Measurements from ENCODE around the gene NUAK1. TPM values are rescaled to one million over a fixed set of nuclear protein-coding genes. Genes with fewer than 3 reads are reported as not detected.

The NUAK1 gene
- total RNA-seq, 1 experiment from 2014 or later = 10.1 TPM

DNA sequence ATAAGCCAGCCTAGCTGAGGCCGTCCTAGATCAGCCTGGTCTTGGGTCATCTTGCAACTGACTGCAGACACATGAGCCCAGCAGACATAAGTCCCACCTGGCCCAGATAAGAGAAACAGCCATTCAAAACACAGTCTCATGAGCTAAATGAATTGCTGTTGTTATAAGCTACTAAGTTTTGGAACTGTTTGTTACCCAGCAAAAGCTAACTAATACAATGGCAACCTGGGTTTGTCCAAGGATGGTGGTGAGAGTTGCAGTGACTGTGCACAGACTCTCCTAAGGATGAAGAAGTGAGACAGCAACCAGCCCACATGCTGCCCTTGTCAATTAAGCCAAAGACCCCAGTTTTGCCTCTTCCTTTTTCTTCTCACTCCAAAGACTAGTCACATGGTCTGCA, 22.2 kb upstream of the NUAK1 start:
- Histone ChIP-seq H2BK20ac (ENCODE audit: low read depth, low read length, poor library complexity, severe bottlenecking) (no peak overlapping the region), H2BK120ac (ENCODE audit: low read depth, low read length, poor library complexity, severe bottlenecking) (no peak overlapping the region), H3K4ac (ENCODE audit: low read depth, low read length) (no peak overlapping the region), H2BK15ac (ENCODE audit: low read depth, low read length) (no peak overlapping the region), H3K27ac (ENCODE audit: insufficient read length, low read depth, low read length) (no peak overlapping the region), H2AK5ac (ENCODE audit: insufficient read length, low read length) (no peak overlapping the region), H4K5ac (ENCODE audit: insufficient read length, low read depth, low read length) (no peak overlapping the region), H2BK12ac (ENCODE audit: insufficient read length, low read depth, low read length) (no peak overlapping the region), H3K18ac (ENCODE audit: insufficient read length, low read depth, low read length) (no peak overlapping the region), H4K91ac (ENCODE audit: insufficient read length, low read depth, low read length) (no peak overlapping the region), H3K23me2 (ENCODE audit: insufficient read length, low read depth, low read length, poor library complexity, severe bottlenecking) (no peaks in the 10 kb centered on the region), H3T11ph (ENCODE audit: low read length) (no peak overlapping the region), H3K14ac (ENCODE audit: insufficient read depth, low read length) (no peak overlapping the region), H3K23ac (ENCODE audit: insufficient read length, low read depth, low read length) (no peak overlapping the region), H2BK5ac (ENCODE audit: insufficient read length, low read length) (no peak overlapping the region), H3K4me1 (ENCODE audit: insufficient read depth, low read length) (no peaks in the 10 kb centered on the region), H3K4me2 (ENCODE audit: insufficient read depth, insufficient read length, low read length) (no peak overlapping the region), H3K79me1 (ENCODE audit: insufficient read depth, low read depth, low read length, poor library complexity, severe bottlenecking) (no peaks in the 10 kb centered on the region), H3K9me3 (ENCODE audit: control insufficient read depth, low read depth, low read length) (no peaks in the 10 kb centered on the region), H4K8ac (replicated peaks; ENCODE audit: insufficient read length, low read depth, low read length) (no peak overlapping the region), H3K56ac (ENCODE audit: insufficient read length, low read depth, low read length) (no peak overlapping the region), H2AFZ (ENCODE audit: low read length) (no peak overlapping the region), H4K20me1 (ENCODE audit: control insufficient read depth, insufficient read depth, insufficient read length) (no peaks in the 10 kb centered on the region), H3K27me3 (ENCODE audit: insufficient read depth, low read length) (no peaks in the 10 kb centered on the region), H3K9ac (ENCODE audit: extremely low read depth, insufficient read length, low read length) (no peak overlapping the region), H3K79me2 (ENCODE audit: insufficient read depth, low read length) (no peaks in the 10 kb centered on the region)
- WGBS (ENCODE audit: extremely low coverage, insufficient read length, low lambda C conversion rate) = no CpG with 5 or more reads among the region's 1 CpG
- Mint-ChIP-seq H3K36me3 (ENCODE audit: insufficient read depth in 1 of 3, low read depth in 3 of 3) (no peaks in the 10 kb centered on the region), H3K4me1 (no peaks in the 10 kb centered on the region), H3K27ac (no peak overlapping the region), H3K4me3 (no peak overlapping the region), H3K27me3 (ENCODE audit: low read depth) (peaks cover 4% of the 10 kb centered on the region), H3K9me3 (no peaks in the 10 kb centered on the region; a peak in 1 of 5 replicates)
- TF ChIP-seq, protein P1, sequence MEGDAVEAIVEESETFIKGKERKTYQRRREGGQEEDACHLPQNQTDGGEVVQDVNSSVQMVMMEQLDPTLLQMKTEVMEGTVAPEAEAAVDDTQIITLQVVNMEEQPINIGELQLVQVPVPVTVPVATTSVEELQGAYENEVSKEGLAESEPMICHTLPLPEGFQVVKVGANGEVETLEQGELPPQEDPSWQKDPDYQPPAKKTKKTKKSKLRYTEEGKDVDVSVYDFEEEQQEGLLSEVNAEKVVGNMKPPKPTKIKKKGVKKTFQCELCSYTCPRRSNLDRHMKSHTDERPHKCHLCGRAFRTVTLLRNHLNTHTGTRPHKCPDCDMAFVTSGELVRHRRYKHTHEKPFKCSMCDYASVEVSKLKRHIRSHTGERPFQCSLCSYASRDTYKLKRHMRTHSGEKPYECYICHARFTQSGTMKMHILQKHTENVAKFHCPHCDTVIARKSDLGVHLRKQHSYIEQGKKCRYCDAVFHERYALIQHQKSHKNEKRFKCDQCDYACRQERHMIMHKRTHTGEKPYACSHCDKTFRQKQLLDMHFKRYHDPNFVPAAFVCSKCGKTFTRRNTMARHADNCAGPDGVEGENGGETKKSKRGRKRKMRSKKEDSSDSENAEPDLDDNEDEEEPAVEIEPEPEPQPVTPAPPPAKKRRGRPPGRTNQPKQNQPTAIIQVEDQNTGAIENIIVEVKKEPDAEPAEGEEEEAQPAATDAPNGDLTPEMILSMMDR (conservative IDR thresholded peaks at IDR 0.05) = no peak
- DNase-seq = no peak

Data from H9 (cell line).